NCI-H128 (cell line): ENCODE results near the gene CHMP1B.

Experiments
- DNase-seq: peaks from one replicate; lab custom pipeline; 2025; ENCODE audit not compliant: unreplicated experiment; lab: John Stamatoyannopoulos, UW

Gene CHMP1B

DNA sequence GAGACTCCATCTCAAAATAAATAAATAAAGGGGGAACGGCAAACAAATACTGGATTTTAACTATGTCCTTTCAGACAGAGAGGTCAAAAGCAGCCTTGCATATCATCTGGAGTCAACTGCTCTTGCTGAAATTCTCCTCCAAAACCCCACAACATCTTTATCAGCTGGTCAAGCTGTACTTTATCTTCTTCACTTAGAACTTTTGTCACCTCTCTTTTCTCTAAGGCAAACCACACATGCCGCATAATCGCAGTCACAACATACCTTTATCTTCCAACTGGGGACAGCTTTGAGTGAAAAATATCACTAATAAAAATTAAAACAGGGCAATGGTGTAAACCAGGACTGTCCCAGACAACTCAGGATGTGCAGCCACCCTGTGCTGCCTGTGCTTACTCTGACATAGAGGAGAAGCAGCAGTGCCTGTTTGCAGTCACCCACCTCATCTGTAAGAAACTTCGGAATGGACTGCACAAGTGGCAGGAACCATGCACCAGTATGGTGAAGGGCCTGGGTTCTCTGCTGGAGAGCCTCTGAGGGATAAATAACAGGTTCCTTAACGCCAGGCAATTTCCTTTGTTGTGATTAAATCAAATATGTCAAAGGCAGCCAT, 50.7 kb downstream of the CHMP1B start:
- DNase-seq: no peak

DNA sequence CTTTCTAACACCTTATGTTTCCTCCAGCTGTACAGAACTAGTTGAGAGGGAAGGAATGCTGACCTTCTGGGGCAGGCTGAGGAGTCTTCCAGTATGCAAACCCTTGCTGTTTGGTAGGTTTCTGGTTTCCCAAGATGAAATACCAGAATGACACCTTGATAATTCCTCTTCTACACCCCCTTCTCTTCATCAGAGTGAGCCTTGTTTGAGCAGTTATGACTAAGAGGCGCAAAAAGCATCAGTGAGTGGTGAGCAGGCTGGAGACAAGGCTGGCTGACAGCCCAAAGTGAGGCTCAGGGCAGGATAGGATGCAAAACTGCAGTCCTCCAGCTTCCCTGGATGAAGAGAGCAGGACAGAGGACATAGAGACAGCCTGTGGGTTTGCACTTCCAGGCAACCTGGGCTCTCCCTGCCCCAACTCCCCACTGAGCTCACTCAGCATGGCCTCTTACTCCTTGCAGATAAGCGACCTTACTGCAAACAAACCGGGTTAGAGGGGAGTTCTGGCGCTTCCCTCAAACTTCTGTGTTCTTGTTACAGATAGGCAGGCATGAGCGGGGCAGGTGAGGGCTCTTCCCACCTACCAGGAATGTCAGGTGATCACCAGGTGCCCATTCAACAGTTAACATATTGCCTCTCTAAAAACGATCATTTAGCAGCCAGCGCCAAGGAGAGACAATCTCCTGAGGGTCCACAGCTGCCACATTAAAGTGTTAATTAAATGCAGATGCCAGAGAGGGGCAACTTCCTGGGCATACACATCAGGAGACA, 51.5 kb downstream of the CHMP1B start:
- DNase-seq: no peak
